Astrocyte (in vitro differentiated cells and primary cell): Measurements from ENCODE around the gene C2orf92. TPM values are rescaled to one million over a fixed set of nuclear protein-coding genes. Genes with fewer than 3 reads are reported as not detected.

Experiments used
- DNase-seq: peaks from one replicate; pipeline ENCODE4 v3.0.0-alpha.2; 2010; ENCODE audit warnings: low read depth
- FAIRE-seq: peaks from 2 replicates; lab custom pipeline; 2011; peaks lifted over from hg19 to GRCh38; lab: Jason Lieb, UNC
- H2AFZ ChIP-seq: 2 replicates; pipeline ENCODE4 v1.6.0; 2012; ENCODE audit warnings: low read depth, low read length, inconsistent platforms
- H3K27ac ChIP-seq: 2 replicates; pipeline ENCODE4 v1.5.1; 2011; ENCODE audit warnings: low read depth, low read length, inconsistent platforms
- H3K27me3 ChIP-seq: 2 replicates; pipeline ENCODE4 v1.6.0; 2011; ENCODE audit warnings: low read length, inconsistent platforms; ENCODE audit not compliant: insufficient read depth
- H3K36me3 ChIP-seq: 2 replicates; pipeline ENCODE4 v1.5.1; 2011; ENCODE audit warnings: low read length, inconsistent platforms; ENCODE audit not compliant: insufficient read depth
- H3K4me1 ChIP-seq: 2 replicates; pipeline ENCODE4 v1.5.1; 2011; ENCODE audit warnings: low read length, inconsistent platforms; ENCODE audit not compliant: insufficient read depth
- H3K4me2 ChIP-seq: 2 replicates; pipeline ENCODE4 v1.6.0; 2012; ENCODE audit warnings: low read length, inconsistent platforms
- H3K4me3 ChIP-seq: 2 replicates; pipeline ENCODE4 v1.5.1; 2011; ENCODE audit warnings: low read depth, mild to moderate bottlenecking, low read length, inconsistent platforms; ENCODE audit not compliant: insufficient read depth
- H3K79me2 ChIP-seq: 2 replicates; pipeline ENCODE4 v1.6.0; 2012; ENCODE audit warnings: mild to moderate bottlenecking, low read length, inconsistent platforms; ENCODE audit not compliant: insufficient read depth
- H3K9ac ChIP-seq: 2 replicates; pipeline ENCODE4 v1.6.0; 2012; ENCODE audit warnings: mild to moderate bottlenecking, low read length, inconsistent platforms
- H3K9me3 ChIP-seq: 2 replicates; pipeline ENCODE4 v1.5.1; 2012; ENCODE audit warnings: low read depth, mild to moderate bottlenecking, low read length, inconsistent platforms; ENCODE audit not compliant: insufficient read depth
- H4K20me1 ChIP-seq: 2 replicates; pipeline ENCODE4 v1.6.0; 2012; ENCODE audit warnings: low read length, inconsistent platforms; ENCODE audit not compliant: insufficient read depth
- H3K27ac Mint-ChIP-seq: one replicate; pipeline ENCODE4 v1.8.0; 2021; ENCODE audit warnings: mild to moderate bottlenecking, mixed read lengths; ENCODE audit not compliant: unreplicated experiment
- H3K27me3 Mint-ChIP-seq: one replicate; pipeline ENCODE4 v1.8.0; 2021; ENCODE audit warnings: low read depth, mixed read lengths; ENCODE audit not compliant: unreplicated experiment
- H3K36me3 Mint-ChIP-seq: one replicate; pipeline ENCODE4 v1.8.0; 2021; ENCODE audit warnings: low read depth, mixed read lengths; ENCODE audit not compliant: unreplicated experiment
- H3K4me1 Mint-ChIP-seq: one replicate; pipeline ENCODE4 v1.8.0; 2021; ENCODE audit warnings: low read depth, mixed read lengths; ENCODE audit not compliant: unreplicated experiment
- H3K4me3 Mint-ChIP-seq: one replicate; pipeline ENCODE4 v1.8.0; 2021; ENCODE audit warnings: mild to moderate bottlenecking, moderate library complexity, mixed read lengths; ENCODE audit not compliant: unreplicated experiment
- H3K9me3 Mint-ChIP-seq: one replicate; pipeline ENCODE4 v1.8.0; 2021; ENCODE audit warnings: mild to moderate bottlenecking, mixed read lengths; ENCODE audit not compliant: unreplicated experiment
- CTCF ChIP-seq: IDR thresholded peaks from 2 replicates; pipeline ENCODE4 v1.5.1; 2011; ENCODE audit warnings: low read depth, mild to moderate bottlenecking, inconsistent platforms, low read length, moderate library complexity; ENCODE audit not compliant: insufficient read depth
- EZH2 ChIP-seq: IDR thresholded peaks from 2 replicates; pipeline ENCODE4 v1.6.1; 2012; ENCODE audit warnings: mild to moderate bottlenecking, low read length, inconsistent platforms; ENCODE audit not compliant: insufficient read depth
- total RNA-seq: library from RNA; stranded (reverse); gene quantifications from 2 replicates; pipeline ENCODE4 v1.2.1, GENCODE V29; 2021

Gene C2orf92
- total RNA-seq, 1 donor from 2014 or later, result 15.3 TPM

GRCh38 chr2:97702731-97703470 lies 33.4 kb downstream of the C2orf92 start:
- H3K36me3 ChIP-seq, result no peaks in the 10 kb centered on the region
- DNase-seq, result no peak
- Mint-ChIP-seq H3K27me3 (peaks cover 2% of the 10 kb centered on the region), H3K4me3 (no peak overlapping the region), H3K36me3 (no peaks in the 10 kb centered on the region), H3K9me3 (no peaks in the 10 kb centered on the region), H3K27ac (no peak overlapping the region), H3K4me1 (peaks cover 2% of the 10 kb centered on the region)
- no peaks in the 10 kb centered on the region for H4K20me1 ChIP-seq
- no peak overlapping the region for H2AFZ ChIP-seq
- H3K4me3 ChIP-seq, result no peak overlapping the region
- H3K79me2 ChIP-seq, result no peaks in the 10 kb centered on the region
- TF ChIP-seq CTCF, result no peak
- TF ChIP-seq EZH2, result no peak
- no peak overlapping the region for H3K9ac ChIP-seq
- no peaks in the 10 kb centered on the region for H3K9me3 ChIP-seq
- H3K27me3 ChIP-seq, result no peaks in the 10 kb centered on the region
- H3K27ac ChIP-seq, result no peak overlapping the region
- no peaks in the 10 kb centered on the region for H3K4me1 ChIP-seq
- H3K4me2 ChIP-seq, result no peak overlapping the region
- no peak for FAIRE-seq

GRCh38 chr2:97703741-97704140 lies 34.2 kb downstream of the C2orf92 start:
- Mint-ChIP-seq H3K27me3 (peaks cover 7% of the 10 kb centered on the region), H3K9me3 (no peaks in the 10 kb centered on the region), H3K27ac (no peak overlapping the region), H3K36me3 (no peaks in the 10 kb centered on the region), H3K4me1 (peaks cover 2% of the 10 kb centered on the region), H3K4me3 (no peak overlapping the region)
- DNase-seq, result no peak
- no peak for FAIRE-seq
- Histone ChIP-seq H3K4me1 (no peaks in the 10 kb centered on the region), H3K27ac (no peak overlapping the region), H3K4me3 (no peak overlapping the region), H3K79me2 (no peaks in the 10 kb centered on the region), H3K27me3 (no peaks in the 10 kb centered on the region), H3K4me2 (no peak overlapping the region), H3K9ac (no peak overlapping the region), H2AFZ (no peak overlapping the region), H3K9me3 (no peaks in the 10 kb centered on the region), H3K36me3 (no peaks in the 10 kb centered on the region), H4K20me1 (no peaks in the 10 kb centered on the region)
- TF ChIP-seq EZH2 (no peak), CTCF (no peak)

DNA sequence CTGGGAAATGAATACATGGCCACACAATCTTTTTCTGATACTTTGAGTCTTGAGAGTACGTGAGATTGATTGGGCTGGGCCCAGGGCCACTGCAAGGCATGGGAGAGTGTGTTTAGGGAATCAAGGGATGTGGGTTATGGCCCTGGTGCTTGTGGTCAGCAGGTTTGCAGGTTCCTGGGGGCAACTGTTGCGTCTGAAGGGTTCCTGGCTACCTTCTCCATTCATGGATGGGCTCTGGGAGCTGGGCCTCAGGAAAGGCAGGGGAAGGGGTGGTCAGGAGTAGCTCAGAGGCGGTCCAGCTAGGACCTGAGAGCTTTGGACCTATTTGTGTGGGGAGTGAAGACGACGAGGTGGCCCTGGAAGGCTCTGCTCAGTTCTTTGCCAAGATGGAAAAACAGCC lies 35.5 kb downstream of the C2orf92 start:
- FAIRE-seq (no peak), DNase-seq (no peak)
- H3K4me3 Mint-ChIP-seq, result no peak overlapping the region

More for the DNA sequence above, 35.5 kb downstream of the C2orf92 start:
- Histone ChIP-seq H3K9ac (no peak overlapping the region), H3K27ac (no peak overlapping the region), H3K4me3 (no peak overlapping the region), H3K36me3 (no peaks in the 10 kb centered on the region), H3K4me1 (no peaks in the 10 kb centered on the region), H2AFZ (no peak overlapping the region), H3K4me2 (no peak overlapping the region), H3K9me3 (no peaks in the 10 kb centered on the region), H4K20me1 (no peaks in the 10 kb centered on the region), H3K27me3 (no peaks in the 10 kb centered on the region), H3K79me2 (no peaks in the 10 kb centered on the region)
- Mint-ChIP-seq H3K9me3 (no peaks in the 10 kb centered on the region), H3K4me1 (peaks cover under 1% of the 10 kb centered on the region), H3K27ac (no peak overlapping the region), H3K36me3 (no peaks in the 10 kb centered on the region), H3K27me3 (peaks cover 9% of the 10 kb centered on the region)
- TF ChIP-seq EZH2, result no peak
- no peak for TF ChIP-seq CTCF
